ENCODE measurements around the gene TASP1. TPM values are rescaled to one million over a fixed set of nuclear protein-coding genes. Genes with fewer than 3 reads are reported as not detected.

Gene TASP1
- total RNA-seq, 1 experiment from 2014 or later = 8.9 TPM

DNA sequence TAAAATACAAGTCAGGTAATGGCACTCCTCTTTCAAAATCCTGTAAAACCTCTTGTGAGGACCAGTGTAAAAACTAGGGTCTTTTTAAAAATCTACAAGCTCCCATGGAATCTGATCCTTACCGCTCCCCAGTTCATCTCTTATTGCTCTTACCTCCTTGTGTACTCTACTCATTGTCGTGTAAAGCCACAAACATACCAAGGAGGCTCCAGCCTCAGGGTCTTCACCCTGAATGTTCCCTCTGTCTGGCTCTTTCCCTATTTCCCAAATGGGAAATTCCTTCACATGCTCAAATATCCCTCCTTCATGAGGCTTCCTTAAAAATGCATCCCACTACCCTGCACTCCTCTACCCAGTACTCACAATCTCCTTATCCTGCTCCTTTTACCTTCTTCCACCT is 67.1 kb downstream of the TASP1 start:
- BruUV-seq (replicated peaks) = no TSS peak
- intact Hi-C loops (cut with micrococcal nuclease; ENCODE audit: unreplicated experiment) = no loop called here
- no peaks in the 10 kb centered on the region for H3K27me3 ChIP-seq (ENCODE audit: control insufficient read depth, insufficient read depth, low read length)
- no peaks in the 10 kb centered on the region for H3K36me3 ChIP-seq (ENCODE audit: control insufficient read depth, insufficient read depth, low read length)
- DNase-seq (ENCODE audit: low read depth, low spot score) (no peak), ATAC-seq (no peak)
- CTCF ChIA-PET = interaction anchor here (0.6 kb wide), 1 partner anchor 12 kb away, joined by 3 read pairs; no protein-coding TSS in a partner anchor
- no peak overlapping the region for H3K27ac ChIP-seq (ENCODE audit: low read length)
- no peaks in the 10 kb centered on the region for H3K9me3 ChIP-seq (ENCODE audit: control insufficient read depth, insufficient read depth, low read depth, low read length)
- TF ChIP-seq CTCF (IDR thresholded peaks at IDR 0.05) (no peak), POLR2AphosphoS5 (IDR thresholded peaks at IDR 0.05; ENCODE audit: low read depth, low read length) (no peak), TCF7L2 (IDR thresholded peaks at IDR 0.05; ENCODE audit: low read depth, low read length) (no peak), SIN3A (IDR thresholded peaks at IDR 0.05; ENCODE audit: borderline replicate concordance, insufficient read depth, low read depth, low read length) (no peak), REST (IDR thresholded peaks at IDR 0.05; ENCODE audit: insufficient read depth in 1 of 2, low read depth in 2 of 2, low read length in 1 of 2) (no peak)
- in situ Hi-C loops (cut with HindIII; ENCODE audit: low pct_unique_long_range_greater_than_20kb, low sequenced_read_pairs) = no loop called here
- no peak overlapping the region for H3K4me3 ChIP-seq (ENCODE audit: low read depth in 2 of 2, low read length in 2 of 2)
- no peaks in the 10 kb centered on the region for H3K4me1 ChIP-seq (ENCODE audit: control insufficient read depth, insufficient read depth, low read length)
- POLR2A ChIA-PET = no interaction called here

DNA sequence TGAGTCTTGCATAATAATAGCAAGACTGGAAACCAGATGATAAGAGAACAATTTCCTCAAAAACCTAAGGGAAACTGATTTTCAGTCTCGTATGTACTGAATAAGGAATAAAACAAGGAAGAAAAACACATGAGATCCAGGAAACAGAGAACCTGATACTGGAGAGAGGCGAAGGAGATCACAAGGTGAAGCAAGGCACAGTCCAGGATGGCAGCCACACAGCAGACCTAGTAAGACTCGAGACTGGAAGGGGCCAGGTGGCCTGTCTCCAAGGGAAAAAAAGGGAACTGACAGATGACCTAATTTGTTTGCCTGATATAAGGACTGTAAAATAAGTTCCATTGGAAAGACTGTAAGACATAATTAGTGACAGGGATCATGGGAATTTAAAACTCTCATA is 71.1 kb downstream of the TASP1 start:
- no peak for TF ChIP-seq CTCF (IDR thresholded peaks at IDR 0.05)
- TF ChIP-seq POLR2AphosphoS5 (IDR thresholded peaks at IDR 0.05; ENCODE audit: low read depth, low read length) = no peak
- TF ChIP-seq REST (IDR thresholded peaks at IDR 0.05; ENCODE audit: insufficient read depth in 1 of 2, low read depth in 2 of 2, low read length in 1 of 2) = no peak
- TF ChIP-seq TCF7L2 (IDR thresholded peaks at IDR 0.05; ENCODE audit: low read depth, low read length) = no peak
- no peak for TF ChIP-seq SIN3A (IDR thresholded peaks at IDR 0.05; ENCODE audit: borderline replicate concordance, insufficient read depth, low read depth, low read length)
- no peaks in the 10 kb centered on the region for H3K4me1 ChIP-seq (ENCODE audit: control insufficient read depth, insufficient read depth, low read length)
- H3K27ac ChIP-seq (ENCODE audit: low read length) = no peak overlapping the region
- no peaks in the 10 kb centered on the region for H3K27me3 ChIP-seq (ENCODE audit: control insufficient read depth, insufficient read depth, low read length)
- DNase-seq (ENCODE audit: low read depth, low spot score) = no peak
- no TSS peak for BruUV-seq (replicated peaks)
- H3K9me3 ChIP-seq (ENCODE audit: control insufficient read depth, insufficient read depth, low read depth, low read length) = no peaks in the 10 kb centered on the region
- in situ Hi-C loops (cut with HindIII; ENCODE audit: low pct_unique_long_range_greater_than_20kb, low sequenced_read_pairs) (no loop called here), intact Hi-C loops (cut with micrococcal nuclease; ENCODE audit: unreplicated experiment) (no loop called here)
- ATAC-seq = no peak
- ChIA-PET POLR2A (no interaction called here), CTCF (no interaction called here)
- H3K4me3 ChIP-seq (ENCODE audit: low read depth in 2 of 2, low read length in 2 of 2) = no peak overlapping the region
- H3K36me3 ChIP-seq (ENCODE audit: control insufficient read depth, insufficient read depth, low read length) = no peaks in the 10 kb centered on the region

All from Panc1 (cell line).